OCI-LY3 (cell line): Measurements from ENCODE around the gene PRIMA1.

Experiments used
- H2AFZ ChIP-seq: fragments of 200-600, 300-600 bp; shearing (Covaris generic); 2 replicates; pipeline ENCODE4 v1.6.0; 2014; ENCODE audit warnings: antibody characterized with exemption, low read depth, low read length
- H3K27ac ChIP-seq: fragments of 200-600, 300-600 bp; sonication (generic); 2 replicates; pipeline ENCODE4 v1.5.1; 2014; ENCODE audit warnings: mild to moderate bottlenecking, low read length, moderate library complexity, mixed read lengths
- H3K27me3 ChIP-seq: fragments of 200-600, 300-600 bp; sonication (generic); 2 replicates; pipeline ENCODE4 v1.6.1; 2014; ENCODE audit warnings: low read depth, low read length, mixed read lengths
- H3K36me3 ChIP-seq: fragments of 200-600, 300-600 bp; sonication (generic); replicated peaks from 2 replicates; pipeline ENCODE3; 2014; ENCODE audit warnings: low read depth, low read length, mixed read lengths
- H3K4me1 ChIP-seq: fragments of 300-600, 200-600 bp; sonication (generic); 2 replicates; pipeline ENCODE4 v1.6.1; 2014; ENCODE audit warnings: low read length, mixed read lengths
- H3K4me2 ChIP-seq: fragments of 200-600, 300-600 bp; sonication (generic); 2 replicates; pipeline ENCODE4 v1.6.1; 2014; ENCODE audit warnings: low read length, mixed read lengths
- H3K4me3 ChIP-seq: fragments of 300-600, 200-600 bp; sonication (generic); 2 replicates; pipeline ENCODE4 v1.5.1; 2014; ENCODE audit warnings: antibody characterized with exemption, mild to moderate bottlenecking, low read length, moderate library complexity
- H3K79me2 ChIP-seq: fragments of 300-600, 200-600 bp; shearing (Covaris generic); 2 replicates; pipeline ENCODE4 v1.6.1; 2014; ENCODE audit warnings: mild to moderate bottlenecking, low read length, mixed read lengths
- H3K9ac ChIP-seq: fragments of 300-600, 200-600 bp; shearing (Covaris generic); 2 replicates; pipeline ENCODE4 v1.6.0; 2014; ENCODE audit warnings: mild to moderate bottlenecking, low read length, moderate library complexity
- H3K9me3 ChIP-seq: fragments of 200-600, 300-600 bp; shearing (Covaris generic); 2 replicates; pipeline ENCODE4 v1.6.1; 2014; ENCODE audit warnings: low read length, mixed read lengths; ENCODE audit not compliant: insufficient read depth
- H4K20me1 ChIP-seq: fragments of 200-600, 300-600 bp; sonication (generic); 2 replicates; pipeline ENCODE4 v1.6.1; 2016; ENCODE audit warnings: low read length, mixed read lengths; ENCODE audit not compliant: insufficient read depth
- CTCF ChIP-seq: fragments of 200-600, 300-600 bp; sonication (generic); IDR thresholded peaks from 2 replicates; pipeline ENCODE4 v1.5.1; 2014; ENCODE audit warnings: antibody characterized with exemption, low read length, low read depth
- EZH2phosphoT487 ChIP-seq: fragments of 200-600 bp; shearing (Covaris generic); IDR thresholded peaks from 2 replicates; pipeline ENCODE4 v1.6.1; 2018; ENCODE audit warnings: antibody characterized with exemption, mixed run types, low read depth

Gene PRIMA1

GRCh38 chr14:93789228-93790130, 1.2 kb upstream of the PRIMA1 start:
- H3K79me2 ChIP-seq, result no peaks in the 10 kb centered on the region
- no peaks in the 10 kb centered on the region for H3K4me1 ChIP-seq
- TF ChIP-seq CTCF (no peak), EZH2phosphoT487 (no peak)
- H3K27me3 ChIP-seq, result peaks cover 10% of the 10 kb centered on the region; the same call in 1 of the 2 replicates
- H3K27ac ChIP-seq, result no peak overlapping the region
- H3K9ac ChIP-seq, result no peak overlapping the region
- no peak overlapping the region for H2AFZ ChIP-seq
- no peak overlapping the region for H3K4me3 ChIP-seq
- no peaks in the 10 kb centered on the region for H3K36me3 ChIP-seq
- no peaks in the 10 kb centered on the region for H4K20me1 ChIP-seq
- no peaks in the 10 kb centered on the region for H3K9me3 ChIP-seq
- H3K4me2 ChIP-seq, result no peak overlapping the region

DNA sequence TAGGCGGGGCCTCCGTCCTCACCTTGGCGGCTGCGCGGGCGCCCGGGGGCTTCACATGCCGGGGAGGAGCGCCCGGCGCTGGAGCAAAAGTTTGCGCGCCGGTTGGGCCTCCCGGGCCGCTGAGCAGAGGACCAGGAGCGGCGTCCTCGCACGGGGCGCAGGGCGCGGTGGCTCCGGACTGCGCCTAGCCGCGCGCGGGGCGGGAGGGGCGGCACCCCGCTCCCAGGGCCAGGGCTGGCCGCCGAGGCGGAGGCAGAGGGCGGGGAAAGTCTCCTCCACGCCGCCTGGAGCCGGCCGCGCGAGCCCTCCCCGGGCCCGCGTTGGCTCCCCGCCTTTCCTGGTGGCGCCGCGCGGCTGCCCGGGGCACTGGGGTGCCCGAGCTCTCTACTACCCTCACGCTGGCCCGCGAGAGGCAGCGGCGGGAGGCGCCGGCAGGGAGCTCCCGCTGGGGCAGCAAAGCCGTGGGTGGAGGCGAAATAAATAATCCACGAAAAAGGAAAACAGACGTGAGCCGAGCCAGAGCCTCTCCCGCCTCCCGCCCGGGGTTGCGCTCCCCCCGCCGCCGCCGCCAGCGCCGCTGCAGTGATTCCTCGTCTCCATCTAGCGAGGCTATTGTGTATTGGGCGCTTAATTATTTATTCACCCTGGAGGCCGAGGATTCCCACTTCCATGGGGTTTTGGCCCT, 400 bp upstream of the PRIMA1 start:
- H2AFZ ChIP-seq, result no peak overlapping the region
- H3K36me3 ChIP-seq, result no peaks in the 10 kb centered on the region
- no peak overlapping the region for H3K4me3 ChIP-seq
- H3K9ac ChIP-seq, result no peak overlapping the region
- H3K27ac ChIP-seq, result no peak overlapping the region
- TF ChIP-seq CTCF (no peak), EZH2phosphoT487 (no peak)
- no peaks in the 10 kb centered on the region for H4K20me1 ChIP-seq
- H3K9me3 ChIP-seq, result no peaks in the 10 kb centered on the region
- H3K27me3 ChIP-seq, result peaks cover 14% of the 10 kb centered on the region; the same call in 1 of the 2 replicates
- no peaks in the 10 kb centered on the region for H3K79me2 ChIP-seq
- H3K4me1 ChIP-seq, result no peaks in the 10 kb centered on the region
- H3K4me2 ChIP-seq, result no peak overlapping the region

- H3K36me3 ChIP-seq, result no peaks in the 10 kb centered on the region
- H4K20me1 ChIP-seq, result no peaks in the 10 kb centered on the region
- H3K9ac ChIP-seq, result no peak overlapping the region
- no peaks in the 10 kb centered on the region for H3K9me3 ChIP-seq
- H3K27ac ChIP-seq, result no peak overlapping the region
- H3K79me2 ChIP-seq, result no peaks in the 10 kb centered on the region
- no peak overlapping the region for H3K4me3 ChIP-seq
- no peak for TF ChIP-seq CTCF
- TF ChIP-seq EZH2phosphoT487, result no peak
- H3K4me1 ChIP-seq, result no peaks in the 10 kb centered on the region
- no peak overlapping the region for H3K4me2 ChIP-seq
- no peak overlapping the region for H2AFZ ChIP-seq
- H3K27me3 ChIP-seq, result peaks cover 14% of the 10 kb centered on the region; the same call in 1 of the 2 replicates
These were observed 606 bp downstream of the PRIMA1 start for GRCh38 chr14:93787465-93788292.
